BE2C (cell line): ENCODE data around the gene PHF21B.

Experiments
- DNase-seq: peaks from one replicate; pipeline ENCODE4 v3.0.0-alpha.2; 2020
- H3K27me3 ChIP-seq: fragments of 250-450 bp; sonication (Bioruptor Pico); 2 replicates; pipeline ENCODE4 v1.5.1; 2020; ENCODE audit warnings: mild to moderate bottlenecking
- H3K36me3 ChIP-seq: fragments of 250-450 bp; sonication (Bioruptor Pico); 2 replicates; pipeline ENCODE4 v1.5.1; 2020; ENCODE audit warnings: mild to moderate bottlenecking
- H3K4me1 ChIP-seq: fragments of 250-450 bp; sonication (Bioruptor Pico); 2 replicates; pipeline ENCODE4 v1.5.1; 2020
- H3K4me3 ChIP-seq: 2 replicates; pipeline ENCODE4 v1.5.1; 2011; ENCODE audit warnings: low read depth, low read length
- H3K9me3 ChIP-seq: fragments of 250-450 bp; sonication (Bioruptor Pico); 2 replicates; pipeline ENCODE4 v1.5.1; 2020
- TF ChIP-seq, protein P1 (sequence below): IDR thresholded peaks from 2 replicates; pipeline ENCODE4 v1.5.1; 2012; ENCODE audit warnings: mild to moderate bottlenecking, low read depth, low read length

PHF21B gene

DNA sequence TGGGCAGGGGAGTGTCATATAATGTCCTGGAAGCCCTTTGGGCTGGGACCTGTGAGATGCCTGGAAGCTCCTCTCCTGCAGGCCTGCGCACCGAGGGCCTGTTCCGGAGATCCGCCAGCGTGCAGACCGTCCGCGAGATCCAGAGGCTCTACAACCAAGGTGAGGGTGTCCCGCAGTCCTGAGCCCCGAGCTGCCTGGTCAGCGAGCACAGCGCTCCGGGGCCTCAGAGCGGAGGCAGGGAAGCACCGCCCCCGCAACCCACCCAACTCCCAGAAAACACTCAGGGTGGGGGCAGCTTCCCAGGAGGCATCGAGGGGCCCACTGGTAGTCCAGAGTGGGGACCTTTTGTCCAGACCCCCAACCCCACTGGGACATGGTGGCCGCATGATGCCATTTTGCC, 161.9 kb downstream of the PHF21B start:
- Histone ChIP-seq H3K36me3 (no peaks in the 10 kb centered on the region), H3K9me3 (no peaks in the 10 kb centered on the region), H3K4me3 (no peak overlapping the region), H3K4me1 (no peaks in the 10 kb centered on the region), H3K27me3 (no peaks in the 10 kb centered on the region)
- DNase-seq, result no peak
- TF ChIP-seq, protein P1, sequence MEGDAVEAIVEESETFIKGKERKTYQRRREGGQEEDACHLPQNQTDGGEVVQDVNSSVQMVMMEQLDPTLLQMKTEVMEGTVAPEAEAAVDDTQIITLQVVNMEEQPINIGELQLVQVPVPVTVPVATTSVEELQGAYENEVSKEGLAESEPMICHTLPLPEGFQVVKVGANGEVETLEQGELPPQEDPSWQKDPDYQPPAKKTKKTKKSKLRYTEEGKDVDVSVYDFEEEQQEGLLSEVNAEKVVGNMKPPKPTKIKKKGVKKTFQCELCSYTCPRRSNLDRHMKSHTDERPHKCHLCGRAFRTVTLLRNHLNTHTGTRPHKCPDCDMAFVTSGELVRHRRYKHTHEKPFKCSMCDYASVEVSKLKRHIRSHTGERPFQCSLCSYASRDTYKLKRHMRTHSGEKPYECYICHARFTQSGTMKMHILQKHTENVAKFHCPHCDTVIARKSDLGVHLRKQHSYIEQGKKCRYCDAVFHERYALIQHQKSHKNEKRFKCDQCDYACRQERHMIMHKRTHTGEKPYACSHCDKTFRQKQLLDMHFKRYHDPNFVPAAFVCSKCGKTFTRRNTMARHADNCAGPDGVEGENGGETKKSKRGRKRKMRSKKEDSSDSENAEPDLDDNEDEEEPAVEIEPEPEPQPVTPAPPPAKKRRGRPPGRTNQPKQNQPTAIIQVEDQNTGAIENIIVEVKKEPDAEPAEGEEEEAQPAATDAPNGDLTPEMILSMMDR, result no peak

DNA sequence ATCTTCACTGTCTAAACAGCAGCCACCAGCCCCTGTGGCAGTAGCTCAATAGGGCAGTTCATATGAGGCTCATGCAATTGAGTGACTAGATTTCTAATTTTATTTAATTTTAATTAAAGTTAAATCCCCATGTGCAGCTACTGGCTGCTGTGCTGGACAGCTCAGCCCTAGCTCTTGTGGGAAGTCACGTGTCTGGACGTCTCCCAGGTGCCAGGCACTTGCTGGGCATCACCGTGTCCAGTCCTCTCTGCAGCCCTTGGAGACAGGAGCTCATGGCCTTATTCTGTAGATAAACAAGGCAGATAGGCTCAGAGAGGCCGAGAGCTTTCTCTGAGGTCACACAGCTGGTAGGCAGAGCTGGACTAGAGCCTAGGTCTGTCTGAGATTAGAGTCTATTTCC, 162.4 kb downstream of the PHF21B start:
- no peak for DNase-seq
- Histone ChIP-seq H3K9me3 (no peaks in the 10 kb centered on the region), H3K27me3 (no peaks in the 10 kb centered on the region), H3K36me3 (no peaks in the 10 kb centered on the region), H3K4me3 (no peak overlapping the region), H3K4me1 (no peaks in the 10 kb centered on the region)
- TF ChIP-seq, protein P1, result no peak

DNA sequence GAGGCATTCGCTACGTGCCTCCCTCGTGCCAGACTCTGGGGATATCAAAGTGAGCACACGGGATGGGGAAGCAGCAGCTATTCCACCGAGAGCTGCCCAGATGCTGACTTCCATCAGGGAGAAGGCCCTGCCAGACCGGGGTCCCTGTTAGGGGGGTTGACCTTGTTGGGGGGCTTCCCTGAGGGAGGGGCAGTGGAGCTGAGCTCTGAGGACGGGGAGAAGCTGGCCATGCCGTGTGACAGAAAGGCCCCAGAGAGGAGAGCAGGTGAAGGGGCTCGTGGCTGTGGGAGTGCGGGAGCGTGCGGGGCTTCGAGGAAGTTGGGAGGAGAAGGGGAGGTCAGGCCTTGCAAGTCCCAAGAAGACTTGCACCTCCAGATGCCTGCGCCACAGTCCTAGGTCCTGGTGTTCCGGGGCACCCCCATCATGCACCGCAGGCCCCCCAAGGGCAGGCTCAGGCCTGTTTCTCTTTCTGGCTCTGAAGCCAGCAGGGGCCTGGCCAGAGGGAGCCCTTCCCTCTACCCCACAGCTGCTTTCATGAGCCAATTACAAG, 163.0 kb downstream of the PHF21B start:
- Histone ChIP-seq H3K36me3 (no peaks in the 10 kb centered on the region), H3K4me1 (no peaks in the 10 kb centered on the region), H3K27me3 (no peaks in the 10 kb centered on the region), H3K4me3 (no peak overlapping the region), H3K9me3 (no peaks in the 10 kb centered on the region)
- DNase-seq, result no peak
- TF ChIP-seq, protein P1, result no peak

DNA sequence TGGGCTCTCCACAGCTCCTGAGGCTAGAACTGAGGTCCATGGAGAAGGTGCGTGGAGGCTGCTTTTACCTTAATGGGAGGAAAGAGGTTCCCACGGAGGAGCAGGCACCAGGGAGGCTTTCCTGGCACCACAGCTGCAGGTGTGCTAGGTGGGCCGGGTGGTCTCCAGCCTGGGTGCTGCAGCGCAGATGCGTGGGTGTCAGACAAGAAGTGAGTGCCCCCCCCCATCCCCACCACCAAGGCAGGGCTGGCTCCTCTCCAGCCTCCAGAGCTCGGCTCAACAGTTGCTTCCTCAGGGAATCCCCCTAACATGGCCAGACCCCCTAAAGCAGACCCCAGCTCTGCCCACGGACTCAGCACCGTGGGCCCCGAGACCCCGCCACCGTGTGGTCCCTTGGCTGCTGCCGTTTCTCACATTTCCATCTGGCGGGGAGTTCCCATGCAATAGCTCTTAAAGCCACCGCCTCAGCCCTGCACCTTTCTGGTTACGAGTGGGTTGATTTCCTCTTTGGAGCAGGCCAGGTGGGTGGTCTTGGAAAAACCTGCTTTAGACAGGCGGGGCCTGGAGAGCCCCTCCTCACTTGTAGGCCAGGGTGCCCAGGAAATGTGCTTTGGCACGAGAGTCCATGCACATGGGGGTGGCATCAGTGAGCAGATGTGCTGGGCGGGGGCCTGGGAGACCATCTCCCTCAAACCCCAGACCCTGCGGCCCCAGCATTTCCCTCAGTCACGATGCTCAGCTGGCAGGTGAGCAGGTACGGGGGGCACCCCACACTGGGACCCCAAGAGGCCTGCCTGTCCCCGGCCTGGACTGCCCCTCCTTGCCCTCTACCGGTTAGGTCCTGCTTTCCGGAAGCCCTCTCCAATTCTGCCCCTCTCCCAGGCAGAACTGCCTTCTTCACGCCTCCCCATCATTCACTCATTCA, 163.7 kb downstream of the PHF21B start:
- Histone ChIP-seq H3K27me3 (no peaks in the 10 kb centered on the region), H3K4me3 (no peak overlapping the region), H3K4me1 (no peaks in the 10 kb centered on the region), H3K9me3 (no peaks in the 10 kb centered on the region), H3K36me3 (no peaks in the 10 kb centered on the region)
- TF ChIP-seq, protein P1, result no peak
- no peak for DNase-seq

DNA sequence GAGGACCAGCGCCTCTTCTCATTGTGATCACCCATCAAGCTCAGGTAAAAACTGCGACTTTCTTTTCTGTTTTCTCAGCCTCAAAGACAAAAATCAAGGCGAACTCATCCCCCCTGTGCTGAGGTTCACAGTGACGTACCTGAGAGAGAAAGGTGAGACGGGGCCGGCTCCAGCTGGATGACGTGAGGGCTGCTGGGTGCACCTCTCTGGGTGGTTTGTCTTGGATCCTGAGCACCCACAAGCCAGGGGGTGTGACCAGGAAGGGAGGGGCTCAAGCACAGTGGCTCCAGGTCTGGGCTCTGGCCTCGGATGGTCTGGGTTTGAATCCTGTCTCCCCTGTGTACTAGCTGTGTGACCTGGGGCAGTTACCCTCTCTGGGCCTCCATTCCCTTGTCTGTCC, 164.6 kb downstream of the PHF21B start:
- H3K4me1 ChIP-seq, result no peaks in the 10 kb centered on the region
- H3K4me3 ChIP-seq, result no peak overlapping the region
- no peaks in the 10 kb centered on the region for H3K36me3 ChIP-seq
- H3K27me3 ChIP-seq, result no peaks in the 10 kb centered on the region
- DNase-seq, result no peak
- TF ChIP-seq, protein P1, result no peak
- H3K9me3 ChIP-seq, result no peaks in the 10 kb centered on the region

DNA sequence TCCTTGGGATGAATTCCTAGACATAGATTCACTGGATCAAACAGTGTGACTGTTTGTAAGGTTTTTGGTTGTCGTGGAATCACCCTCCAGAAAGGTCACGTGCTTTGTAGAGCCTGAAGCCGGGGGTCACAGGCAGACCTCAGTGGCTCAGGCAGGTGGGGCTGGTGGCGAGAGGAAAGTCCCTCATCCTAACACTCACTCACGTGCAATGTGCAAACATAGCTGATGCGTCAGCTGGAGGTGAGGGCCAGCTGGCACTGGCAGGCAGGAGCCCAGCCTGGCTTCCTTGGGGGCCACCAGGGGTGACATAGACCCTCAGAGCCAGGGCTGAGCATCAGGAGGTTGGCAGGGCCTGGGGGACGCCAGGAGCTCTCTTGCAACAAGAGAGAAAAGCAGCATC, 167.4 kb downstream of the PHF21B start:
- Histone ChIP-seq H3K36me3 (no peaks in the 10 kb centered on the region), H3K4me1 (peaks cover under 1% of the 10 kb centered on the region; the same call in 1 of the 2 replicates), H3K9me3 (no peaks in the 10 kb centered on the region), H3K27me3 (no peaks in the 10 kb centered on the region), H3K4me3 (no peak overlapping the region)
- TF ChIP-seq, protein P1, result no peak
- DNase-seq, result no peak
